Lung (tissue), 12 donors: ENCODE measurements around the gene CDK9. TPM values are rescaled to one million over a fixed set of nuclear protein-coding genes. Genes with fewer than 3 reads are reported as not detected.

Source experiments
- ATAC-seq: fragments of 200-7000 bp; cut with Tn5 transposase; one replicate; pipeline ENCODE4 v1.9.1; 2020; ENCODE audit warnings: moderate number of reproducible peaks; ENCODE audit not compliant: insufficient read depth, low FRiP score
- DNase-seq, 3 donors: peaks; one replicate each; pipeline ENCODE4 v3.0.0-alpha.2; 2013 to 2017
- H3K27ac ChIP-seq, 2 donors: one replicate each; pipeline ENCODE4 v1.5.1; 2013; ENCODE audit warnings: mild to moderate bottlenecking in 2 of 2, moderate library complexity in 2 of 2, control low read depth in 1 of 2, inconsistent platforms in 1 of 2, low read depth in 1 of 2, low read length in 1 of 2
- H3K27me3 ChIP-seq, 3 donors: one replicate each; pipeline ENCODE4 v1.5.1; 2013; ENCODE audit warnings: low read length in 2 of 3; ENCODE audit not compliant: control insufficient read depth in 3 of 3, insufficient read depth in 3 of 3
- H3K36me3 ChIP-seq, 4 donors: one replicate each; pipeline ENCODE4 v1.5.1; 2013; ENCODE audit warnings: low read length in 4 of 4, mild to moderate bottlenecking in 1 of 4, moderate library complexity in 1 of 4; ENCODE audit not compliant: control insufficient read depth in 4 of 4, insufficient read depth in 4 of 4
- H3K4me1 ChIP-seq, 5 donors: one replicate each; pipeline ENCODE4 v1.5.1; 2013; ENCODE audit warnings: low read length in 5 of 5, mild to moderate bottlenecking in 2 of 5, moderate library complexity in 1 of 5; ENCODE audit not compliant: control insufficient read depth in 5 of 5, insufficient read depth in 5 of 5
- H3K4me3 ChIP-seq: one replicate; pipeline ENCODE4 v1.5.1; 2013; ENCODE audit warnings: mild to moderate bottlenecking, control low read depth, moderate library complexity
- H3K9ac ChIP-seq, 2 donors: one replicate each; pipeline ENCODE4 v1.5.1; 2013; ENCODE audit warnings: low read length in 2 of 2, control low read depth in 1 of 2; ENCODE audit not compliant: insufficient read depth in 1 of 2
- H3K9me3 ChIP-seq, 4 donors: one replicate each; pipeline ENCODE4 v1.5.1; 2013; ENCODE audit warnings: low read length in 3 of 4, mild to moderate bottlenecking in 1 of 4, moderate library complexity in 1 of 4; ENCODE audit not compliant: control insufficient read depth in 4 of 4, insufficient read depth in 3 of 4
- WGBS, 2 donors: extraction: QIAGEN DNeasy Blood & Tissue Kit; methylation state at CpG; one replicate each; pipeline ENCODE4 v1.1.7; 2013; 5-methylcytosine and 5-hydroxymethylcytosine counted together
- polyA plus RNA-seq, 2 donors: library from polyadenylated mRNA; stranded (reverse); fragments of 200-250 nt; gene quantifications; one replicate each; pipeline ENCODE4 v1.2.1, GENCODE V29; 2013
- total RNA-seq, 2 donors: library from RNA; depleted of rRNA in 1 of 2; stranded (reverse); fragments of >200 nt in 1 of 2; gene quantifications; one replicate each; pipeline ENCODE4 v1.2.1, GENCODE V29; 2014 to 2021
- TF ChIP-seq, protein P1 (sequence below): IDR thresholded peaks from 2 replicates; pipeline ENCODE4 v1.5.1; 2012; ENCODE audit warnings: mild to moderate bottlenecking; ENCODE audit errors: control extremely low read depth, extremely low read depth
- donor health status: control.
- donor health status: control.
- donor health status: Bipolar disorder and iron deficiency.
- donor health status: healthy.
- donor health status: DM: yes; HTN: yes; CAD: no.

Gene CDK9
- total and polyA plus RNA-seq, 4 donors, result 53.9 to 97.9 (median 55.4) TPM

DNA sequence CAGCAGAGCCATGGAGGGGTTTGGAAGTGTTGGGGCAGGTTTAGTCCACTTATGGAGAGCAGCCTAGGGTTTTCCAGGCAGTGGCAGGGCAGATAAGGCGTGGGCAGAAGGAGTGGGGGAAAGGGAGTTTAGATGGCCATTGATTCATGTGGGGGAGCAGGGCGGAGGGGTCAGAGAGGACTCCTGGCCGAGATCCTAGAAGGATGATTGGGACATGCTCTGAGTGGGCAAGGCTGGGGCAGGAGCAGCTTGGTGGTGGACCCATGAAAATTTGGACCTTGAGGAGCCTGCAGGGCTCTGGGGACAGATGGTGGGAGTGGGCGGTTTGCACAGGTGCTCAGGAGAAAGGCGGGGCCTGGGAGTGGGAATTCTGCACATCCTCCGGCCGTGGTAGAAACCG, 32.7 kb upstream of the CDK9 start:
- 83 to 86% methylated on average over 8 of the region's 8 CpGs for WGBS, 2 donors
- TF ChIP-seq, protein P1, sequence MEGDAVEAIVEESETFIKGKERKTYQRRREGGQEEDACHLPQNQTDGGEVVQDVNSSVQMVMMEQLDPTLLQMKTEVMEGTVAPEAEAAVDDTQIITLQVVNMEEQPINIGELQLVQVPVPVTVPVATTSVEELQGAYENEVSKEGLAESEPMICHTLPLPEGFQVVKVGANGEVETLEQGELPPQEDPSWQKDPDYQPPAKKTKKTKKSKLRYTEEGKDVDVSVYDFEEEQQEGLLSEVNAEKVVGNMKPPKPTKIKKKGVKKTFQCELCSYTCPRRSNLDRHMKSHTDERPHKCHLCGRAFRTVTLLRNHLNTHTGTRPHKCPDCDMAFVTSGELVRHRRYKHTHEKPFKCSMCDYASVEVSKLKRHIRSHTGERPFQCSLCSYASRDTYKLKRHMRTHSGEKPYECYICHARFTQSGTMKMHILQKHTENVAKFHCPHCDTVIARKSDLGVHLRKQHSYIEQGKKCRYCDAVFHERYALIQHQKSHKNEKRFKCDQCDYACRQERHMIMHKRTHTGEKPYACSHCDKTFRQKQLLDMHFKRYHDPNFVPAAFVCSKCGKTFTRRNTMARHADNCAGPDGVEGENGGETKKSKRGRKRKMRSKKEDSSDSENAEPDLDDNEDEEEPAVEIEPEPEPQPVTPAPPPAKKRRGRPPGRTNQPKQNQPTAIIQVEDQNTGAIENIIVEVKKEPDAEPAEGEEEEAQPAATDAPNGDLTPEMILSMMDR, result no peak
- no peak for ATAC-seq

GRCh38 chr9:127753622-127754021, 32.2 kb upstream of the CDK9 start:
- DNase-seq (no peak), ATAC-seq (no peak)
- peaks cover 0 to 3% (median 0%) of the 10 kb centered on the region in 4 donors for H3K9me3 ChIP-seq
- WGBS, 2 donors, result 61 to 79% methylated on average over 8 of the region's 8 CpGs
- TF ChIP-seq, protein P1, result no peak
- no peak overlapping the region for H3K4me3 ChIP-seq
- no peak overlapping the region for H3K9ac ChIP-seq
- H3K27ac ChIP-seq, result peak overlapping the region in 1 of 2 donors; percentile 0
- peaks cover 0 to 16% (median 8%) of the 10 kb centered on the region in 3 donors for H3K27me3 ChIP-seq
- peaks cover 0 to 28% (median 0%) of the 10 kb centered on the region in 4 donors for H3K36me3 ChIP-seq
- H3K4me1 ChIP-seq, result peaks cover 0 to 9% (median 2%) of the 10 kb centered on the region in 5 donors

More for the DNA sequence above, 32.7 kb upstream of the CDK9 start:
- no peak for DNase-seq
- H3K4me3 ChIP-seq, result no peak overlapping the region
- H3K36me3 ChIP-seq, result peaks cover 0 to 31% (median 0%) of the 10 kb centered on the region in 4 donors
- no peak overlapping the region for H3K27ac ChIP-seq
- no peak overlapping the region for H3K9ac ChIP-seq
- H3K9me3 ChIP-seq, result peaks cover 0 to 3% (median 0%) of the 10 kb centered on the region in 4 donors
- H3K4me1 ChIP-seq, result peaks cover 0 to 9% (median 2%) of the 10 kb centered on the region in 5 donors
- peaks cover 0 to 16% (median 8%) of the 10 kb centered on the region in 3 donors for H3K27me3 ChIP-seq

GRCh38 chr9:127754099-127755060, 31.5 kb upstream of the CDK9 start:
- Histone ChIP-seq H3K27me3 (peaks cover 0 to 16% (median 8%) of the 10 kb centered on the region in 3 donors), H3K4me1 (peaks cover 0 to 8% (median 2%) of the 10 kb centered on the region in 5 donors), H3K27ac (peak overlapping the region in 1 of 2 donors; percentile 61), H3K36me3 (peaks cover 0 to 23% (median 0%) of the 10 kb centered on the region in 4 donors), H3K9ac (no peak overlapping the region), H3K9me3 (peaks cover 0 to 3% (median 0%) of the 10 kb centered on the region in 4 donors), H3K4me3 (no peak overlapping the region)
- no peak for ATAC-seq
- TF ChIP-seq, protein P1, result no peak
- WGBS, 2 donors, result 55 to 71% methylated on average over 79 to 86 of the region's 86 CpGs
- no peak for DNase-seq
